HepG2 (cell line): ENCODE measurements around the gene KLHL28.

Source experiments
- ATF5 ChIP-seq: sonication (generic); formaldehyde crosslinking; IDR thresholded peaks from 2 replicates; pipeline ENCODE4 v1.4.0; 2020; ENCODE audit warnings: mild to moderate bottlenecking, low read depth, missing genetic modification reagents
- CTCF ChIP-seq: sonication (generic); formaldehyde crosslinking; IDR thresholded peaks from 2 replicates; pipeline ENCODE4 v1.5.0; 2020; ENCODE audit warnings: mild to moderate bottlenecking, missing genetic modification reagents, moderate library complexity
- ELK4 ChIP-seq: sonication (generic); formaldehyde crosslinking; IDR thresholded peaks from 2 replicates; pipeline ENCODE4 v1.9.0; 2021; ENCODE audit warnings: missing genetic modification reagents, borderline replicate concordance
- ESRRA ChIP-seq: sonication (generic); formaldehyde crosslinking; IDR thresholded peaks from 2 replicates; pipeline ENCODE4 v1.5.1; 2020; ENCODE audit warnings: mild to moderate bottlenecking, low read depth, missing genetic modification reagents
- FOXJ3 ChIP-seq: sonication (generic); formaldehyde crosslinking; IDR thresholded peaks from 2 replicates; pipeline ENCODE4 v1.4.0; 2020; ENCODE audit warnings: missing genetic modification reagents, mild to moderate bottlenecking, borderline replicate concordance
- HIC2 ChIP-seq: sonication (generic); formaldehyde crosslinking; IDR thresholded peaks from 2 replicates; pipeline ENCODE4 v1.9.0; 2022; ENCODE audit warnings: low read depth, missing genetic modification reagents
- HMG20A ChIP-seq: IDR thresholded peaks from 2 replicates; pipeline ENCODE4 v1.6.1; 2016; ENCODE audit warnings: borderline replicate concordance
- KLF6 ChIP-seq: IDR thresholded peaks from 2 replicates; pipeline ENCODE4 v1.8.0; 2016; ENCODE audit warnings: missing biosample characterization, missing genetic modification reagents
- MXI1 ChIP-seq: IDR thresholded peaks from 3 replicates; pipeline ENCODE4 v1.6.1; 2012; ENCODE audit warnings: low read depth, low read length, inconsistent platforms, borderline replicate concordance
- NCOA1 ChIP-seq: sonication (generic); formaldehyde crosslinking; IDR thresholded peaks from 2 replicates; pipeline ENCODE4 v1.9.0; 2021; ENCODE audit warnings: missing genetic modification reagents
- NCOA2 ChIP-seq: sonication (generic); formaldehyde crosslinking; IDR thresholded peaks from 2 replicates; pipeline ENCODE4 v1.8.0; 2022; ENCODE audit warnings: inconsistent platforms
- TEAD2 ChIP-seq: sonication (generic); formaldehyde crosslinking; IDR thresholded peaks from 2 replicates; pipeline ENCODE4 v1.9.0; 2021; ENCODE audit warnings: missing genetic modification reagents
- ZNF331 ChIP-seq: sonication (generic); formaldehyde crosslinking; IDR thresholded peaks from 2 replicates; pipeline ENCODE4 v1.4.0; 2020; ENCODE audit warnings: missing genetic modification reagents
- ZNF557 ChIP-seq: sonication (generic); formaldehyde crosslinking; IDR thresholded peaks from 2 replicates; pipeline ENCODE4 v1.4.0; 2020; ENCODE audit warnings: missing genetic modification reagents

- TF ChIP-seq ZNF331 (CRISPR knock-in tag), result no peak
- no peak for TF ChIP-seq NCOA1
- TF ChIP-seq HMG20A (CRISPR knock-in tag), result no peak
- TF ChIP-seq CTCF, result no peak
- TF ChIP-seq NCOA2 (CRISPR knock-in tag), result no peak
- no peak for TF ChIP-seq ZNF557
- TF ChIP-seq KLF6 (CRISPR knock-in tag), result no peak
- no peak for TF ChIP-seq ESRRA (CRISPR knock-in tag)
- TF ChIP-seq FOXJ3, result no peak
- no peak for TF ChIP-seq TEAD2 (CRISPR knock-in tag)
- no peak for TF ChIP-seq ATF5 (CRISPR knock-in tag)
- TF ChIP-seq MXI1, result no peak
- no peak for TF ChIP-seq HIC2 (CRISPR knock-in tag)
- TF ChIP-seq ELK4, result no peak
These were observed 74.2 kb downstream of the KLHL28 start for GRCh38 chr14:44887596-44887955.
